ENCODE results near the gene UBA52. TPM values are rescaled to one million over a fixed set of nuclear protein-coding genes. Genes with fewer than 3 reads are reported as not detected.

The UBA52 gene
- total and polyA plus RNA-seq, 2 experiments from 2014 or later, result 627 to 1,301 TPM

DNA sequence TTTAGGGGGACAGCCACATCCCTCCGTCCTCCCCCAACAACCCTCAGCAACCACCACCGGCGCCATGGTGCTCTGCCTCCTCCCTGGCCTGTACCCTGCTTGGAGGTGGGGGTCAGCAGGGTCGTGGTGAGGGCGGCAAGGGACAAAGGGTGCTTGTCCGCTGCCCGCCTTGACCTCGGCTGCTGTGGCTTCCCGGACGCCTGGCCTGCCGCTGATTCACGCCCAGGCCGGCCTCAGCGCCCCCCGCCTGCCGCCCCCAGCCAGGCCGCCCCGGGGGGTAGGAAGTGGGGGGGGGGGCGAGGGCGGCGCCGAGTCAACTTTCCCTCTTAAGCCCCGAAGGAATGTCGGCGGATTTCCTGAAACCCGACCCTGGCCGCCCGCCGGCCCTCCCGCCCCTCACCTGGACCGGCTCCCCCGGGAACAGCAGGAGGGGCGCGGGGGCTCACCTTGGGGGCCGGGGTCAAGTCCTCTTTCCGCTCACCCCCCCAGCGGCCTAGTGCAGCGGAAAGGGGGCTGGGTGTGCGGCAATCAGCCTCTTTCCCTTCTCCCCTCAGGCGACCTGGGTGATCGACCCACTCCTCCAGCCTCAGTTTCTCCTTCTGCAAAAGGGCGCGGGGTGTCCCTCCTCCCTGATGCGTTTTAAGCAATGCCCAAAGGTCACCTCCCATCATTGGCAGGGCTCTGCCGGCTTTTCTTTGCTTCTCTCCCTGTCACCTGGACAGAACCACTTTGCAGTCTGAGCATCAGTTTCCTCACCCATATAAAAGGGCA, 39.1 kb downstream of the UBA52 start (continued):
- TF ChIP-seq NANOG (IDR thresholded peaks at IDR 0.05; ENCODE audit: borderline replicate concordance), result no peak
- no peak for TF ChIP-seq ZNF114 (CRISPR knock-in tag; IDR thresholded peaks at IDR 0.05)
- no peak for TF ChIP-seq EZH2phosphoT487 (IDR thresholded peaks at IDR 0.05; ENCODE audit: unreplicated experiment)
- no peak; the same call in none of the 2 replicates for TF ChIP-seq POLR2AphosphoS5 (IDR thresholded peaks at IDR 0.05; ENCODE audit: low read depth)
- no peak for TF ChIP-seq CTCF (conservative IDR thresholded peaks at IDR 0.05; ENCODE audit: low read depth in 2 of 2)
- TF ChIP-seq EZH2 (IDR thresholded peaks at IDR 0.05; ENCODE audit: low read depth, unreplicated experiment), result peak; percentile 4

GRCh38 chr19:18611327-18612050, 39.8 kb downstream of the UBA52 start:
- H3K27me3 ChIP-seq (ENCODE audit: insufficient read depth), result peaks cover 94% of the 10 kb centered on the region

More at GRCh38 chr19:18611327-18612050, 39.8 kb downstream of the UBA52 start:
- peaks cover 2% of the 10 kb centered on the region; the same call in 1 of the 3 replicates for H3K36me3 Mint-ChIP-seq (ENCODE audit: low read depth)
- no peak overlapping the region for H3K27ac ChIP-seq (ENCODE audit: low read depth)
- H2AFZ ChIP-seq, result 0 out of 2 replicates have a peak overlapping the region, but pooled peaks have one; percentile 72
- H3K27ac Mint-ChIP-seq, result no peak overlapping the region
- no peaks in the 10 kb centered on the region for H3K9me2 ChIP-seq (ENCODE audit: insufficient read depth)
- peak overlapping the region; percentile 80 for H3K4me3 Mint-ChIP-seq
- peak overlapping the region; percentile 76 for H3K4me3 ChIP-seq
- H4K20me1 ChIP-seq (replicated peaks; ENCODE audit: insufficient read depth), result no peaks in the 10 kb centered on the region
- no peaks in the 10 kb centered on the region for H3K9me3 Mint-ChIP-seq
- H3K4me2 ChIP-seq, result peak overlapping the region; percentile 94
- TF ChIP-seq EZH2 (IDR thresholded peaks at IDR 0.05; ENCODE audit: low read depth, unreplicated experiment), result peak; percentile 82
- no peak for TF ChIP-seq ZNF462 (CRISPR knock-in tag; IDR thresholded peaks at IDR 0.05)
- no peaks in the 10 kb centered on the region for H3K79me2 ChIP-seq (replicated peaks; ENCODE audit: insufficient read depth)
- peaks cover 86% of the 10 kb centered on the region for H3K27me3 Mint-ChIP-seq (ENCODE audit: insufficient read depth, low read depth, poor library complexity)
- peak; percentile 76 for DNase-seq (ENCODE audit: low spot score)
- peak; percentile 60 for ATAC-seq
- peaks cover 53% of the 10 kb centered on the region for H3K4me1 ChIP-seq (ENCODE audit: insufficient read depth)
- peaks cover 25% of the 10 kb centered on the region for H3F3A ChIP-seq (replicated peaks; ENCODE audit: low read depth)
- peaks cover 39% of the 10 kb centered on the region for H3K4me1 Mint-ChIP-seq
- H3K36me3 ChIP-seq (ENCODE audit: insufficient read depth), result no peaks in the 10 kb centered on the region
